Cortex of kidney (tissue), 1 donor: ENCODE measurements around the gene TOP2B.

Experiments
- DNase-seq: peaks from one replicate; lab custom pipeline; 2025; lab: John Stamatoyannopoulos, UW

Gene TOP2B

GRCh38 chr3:25664812-25665314, at the start of gene TOP2B:
Gene TOP2B, minus strand, starts transcription at chr3:25664907. Its CDS starts 610 bp downstream, at chr3:25664297.
- DNase-seq = peak; percentile 69

DNA sequence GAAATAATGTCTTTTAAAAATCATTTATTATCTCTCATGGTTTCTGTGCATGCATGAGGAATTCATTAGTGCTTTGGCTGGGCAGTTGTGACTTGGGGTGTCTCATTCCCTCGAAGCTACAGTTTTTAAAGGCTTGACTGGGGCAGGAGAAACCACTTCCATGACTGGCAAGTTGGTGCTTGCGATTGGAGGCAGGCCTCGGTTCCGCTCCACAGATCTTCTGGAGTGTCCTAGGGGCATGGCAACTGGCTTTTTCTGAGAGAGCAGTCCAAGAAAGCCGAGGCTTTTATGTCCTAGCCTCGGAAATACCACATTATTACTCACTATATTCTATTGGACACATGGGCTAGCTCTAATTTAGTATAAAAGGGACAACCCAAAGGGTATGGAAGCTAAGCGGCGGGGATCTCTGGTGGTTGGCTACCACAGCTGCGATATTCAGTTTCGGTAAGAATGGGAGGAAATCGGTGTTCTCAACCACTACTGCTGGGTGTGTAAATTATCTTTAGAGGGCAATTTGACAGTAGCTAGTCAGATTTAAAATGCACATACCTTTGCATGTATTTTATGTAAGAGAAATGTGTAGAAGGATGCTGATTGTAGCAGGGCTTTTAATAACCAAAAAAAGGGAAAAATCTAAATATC, 48.8 kb upstream of the TOP2B start:
- no peak for DNase-seq

DNA sequence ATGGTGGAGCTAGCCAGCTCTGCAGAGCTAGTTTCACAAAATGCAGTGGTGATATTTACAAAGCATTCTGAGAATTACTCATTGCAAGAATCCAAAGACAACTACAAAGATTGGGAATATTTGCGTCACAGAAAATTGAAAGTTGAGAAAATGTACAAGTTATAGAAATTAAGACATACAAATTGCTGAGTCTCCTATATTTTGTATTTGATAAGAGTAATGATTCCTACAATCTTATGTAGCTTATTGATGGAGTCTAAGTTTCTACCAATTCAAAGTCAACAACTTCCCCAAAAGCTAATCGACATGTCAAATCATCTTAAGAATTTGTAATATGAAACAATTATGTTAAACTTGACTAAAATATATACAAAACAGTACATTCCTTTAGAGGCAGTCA, 46.4 kb upstream of the TOP2B start:
- DNase-seq = no peak

GRCh38 chr3:25708036-25708435, 43.3 kb upstream of the TOP2B start:
- no peak for DNase-seq

- no peak for DNase-seq
Observed at GRCh38 chr3:25707268-25707926, 42.7 kb upstream of the TOP2B start.

DNA sequence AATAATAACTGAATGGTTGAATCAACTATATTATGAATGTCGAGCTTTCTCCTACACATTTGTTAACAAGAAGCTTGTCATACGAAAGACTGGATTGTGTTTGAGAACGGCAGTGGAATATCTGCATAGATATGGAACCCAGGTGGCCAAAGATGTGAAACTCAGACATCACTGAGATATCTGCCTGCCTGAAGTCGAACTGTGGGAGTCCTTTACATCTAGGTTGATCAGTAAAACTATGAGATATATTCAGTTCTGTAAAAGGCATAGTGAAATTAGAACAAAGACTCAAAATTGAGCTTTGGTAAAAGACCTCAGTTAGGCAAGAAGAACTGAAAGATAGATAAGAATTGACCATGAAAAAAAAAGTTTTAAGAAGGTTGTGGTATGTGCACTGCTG, 41.5 kb upstream of the TOP2B start:
- no peak for DNase-seq

DNA sequence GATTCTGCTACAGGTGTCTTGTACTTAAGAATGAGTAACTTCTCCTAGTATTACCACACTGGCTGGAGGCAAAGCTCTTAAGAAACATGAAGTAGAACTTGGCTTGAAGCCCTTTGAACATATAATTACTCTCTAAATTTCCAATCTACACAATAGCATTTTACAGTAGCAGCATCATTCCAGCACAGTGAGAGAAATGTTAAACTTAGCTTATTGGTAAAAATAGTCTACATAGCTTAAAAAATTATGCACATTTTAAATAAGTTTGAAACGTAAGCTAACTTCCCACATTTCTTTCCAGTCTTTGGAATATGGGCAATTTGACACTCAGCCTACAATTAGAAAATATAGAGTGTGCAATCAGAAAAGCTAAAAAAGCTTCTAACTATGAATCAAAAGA, 32.8 kb upstream of the TOP2B start:
- DNase-seq = no peak

- DNase-seq = no peak
Observed at GRCh38 chr3:25695731-25696420, 31.2 kb upstream of the TOP2B start.

DNA sequence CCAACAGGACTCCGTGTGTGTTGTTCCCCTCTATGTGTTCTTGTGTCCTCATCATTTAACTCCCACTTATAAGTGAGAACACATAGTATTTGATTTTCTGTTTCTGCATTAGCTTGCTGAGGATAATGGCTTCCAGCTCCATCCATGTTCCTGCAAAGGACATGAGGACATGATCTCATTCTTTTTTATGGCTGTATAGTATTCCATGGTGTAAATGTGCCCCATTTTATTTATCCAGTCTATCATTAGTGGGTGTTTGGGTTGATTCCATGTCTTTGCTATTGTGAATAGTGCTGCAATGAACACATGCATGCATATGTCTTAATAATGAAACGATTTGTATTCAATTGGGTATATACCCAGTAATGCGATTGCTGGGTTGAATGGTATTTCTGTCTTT, 28.5 kb upstream of the TOP2B start:
- DNase-seq = no peak

DNA sequence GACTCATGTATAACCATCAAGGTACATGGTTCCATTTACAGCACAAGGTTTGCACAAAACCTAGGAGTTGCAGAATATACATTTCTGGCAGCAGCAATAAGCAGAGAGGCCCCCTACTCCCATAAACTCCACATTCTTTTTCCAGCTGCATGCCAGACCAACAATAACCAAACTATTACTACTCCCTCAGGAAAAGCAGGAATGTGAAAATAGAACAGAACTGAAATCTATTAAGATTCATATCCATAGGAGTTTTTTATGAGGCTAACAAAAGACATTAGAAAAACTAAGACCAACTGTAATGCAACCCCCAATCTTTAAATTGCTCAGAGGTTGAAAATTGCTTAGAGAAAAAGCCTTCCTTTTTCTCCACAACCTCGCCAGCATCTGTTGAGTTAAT, 27.6 kb upstream of the TOP2B start:
- no peak for DNase-seq

DNA sequence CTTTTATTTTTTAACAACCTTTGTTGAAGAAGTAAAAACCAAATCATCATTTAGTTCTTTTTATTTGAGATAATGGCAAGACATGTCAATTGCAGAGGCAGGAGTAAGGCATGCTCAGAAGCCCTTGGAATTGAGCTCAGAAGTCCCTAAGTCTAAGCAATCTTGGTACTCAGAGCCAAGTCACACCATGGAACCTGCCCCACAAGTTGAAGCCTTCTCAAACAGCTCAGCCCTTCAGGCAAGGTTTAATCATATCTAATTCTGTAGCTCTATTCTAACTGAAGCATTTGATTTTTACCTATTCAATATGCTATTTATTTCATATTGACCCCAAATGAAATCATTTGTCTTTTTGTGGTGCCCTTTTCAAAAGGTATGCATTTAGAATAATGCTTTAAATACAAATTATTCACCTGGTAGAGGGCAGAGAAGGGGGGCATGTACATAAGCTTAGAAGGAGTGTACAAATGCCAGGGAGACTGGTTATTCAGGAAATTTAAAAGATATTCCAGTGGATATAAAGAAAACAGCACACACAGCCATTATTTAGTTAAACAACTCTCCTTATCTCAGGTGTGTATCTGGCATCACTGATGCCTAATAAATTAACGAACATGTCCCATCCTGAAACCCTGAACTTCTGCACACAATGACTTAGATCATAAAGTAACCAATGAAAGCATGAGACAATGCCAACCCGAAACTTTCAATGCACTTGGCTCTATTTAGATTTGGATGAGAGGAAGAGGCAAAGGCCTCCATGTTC, 26.2 kb upstream of the TOP2B start:
- DNase-seq = no peak

DNA sequence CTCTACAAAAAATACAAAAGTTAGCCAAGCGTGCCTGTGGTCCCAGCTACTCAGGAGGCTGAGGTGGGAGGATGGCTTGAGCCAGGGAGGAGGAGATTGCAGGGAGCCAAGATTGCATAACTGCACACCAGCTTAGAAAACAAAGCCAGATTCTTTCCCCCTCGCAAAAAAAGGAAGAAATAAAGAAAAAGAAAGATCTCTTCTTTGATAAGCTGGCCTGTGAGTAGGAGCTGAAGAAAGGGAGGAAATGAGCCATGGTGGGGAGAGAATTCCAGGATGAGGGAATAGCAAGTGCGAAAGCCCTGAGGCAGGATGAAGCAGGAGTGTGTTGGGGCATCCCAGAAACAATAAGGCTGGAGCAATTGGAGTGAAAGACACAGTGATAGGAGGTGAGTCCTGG, 24.5 kb upstream of the TOP2B start:
- DNase-seq = no peak

DNA sequence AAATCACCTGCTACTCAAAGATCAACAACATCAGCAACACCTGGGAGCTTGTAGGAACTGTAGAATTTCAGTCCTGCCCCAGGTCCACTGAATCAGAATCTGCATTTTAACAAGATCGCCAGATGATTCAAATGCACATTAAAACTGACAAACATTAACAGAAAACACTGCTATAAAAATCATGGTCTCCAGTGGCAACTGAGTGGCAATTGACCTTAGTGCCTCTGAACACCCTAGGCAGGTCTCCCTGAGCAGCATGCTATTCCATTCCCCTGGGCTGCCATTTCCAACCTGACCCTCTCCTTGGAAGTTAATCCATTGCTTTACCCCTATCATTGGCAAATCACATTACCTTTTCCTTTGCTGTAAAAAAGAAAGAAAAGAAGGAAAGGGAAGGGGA, 23.0 kb upstream of the TOP2B start:
- no peak for DNase-seq

- no peak for DNase-seq
Observed at GRCh38 chr3:25686766-25687165, 22.1 kb upstream of the TOP2B start.

GRCh38 chr3:25683882-25684281, 19.2 kb upstream of the TOP2B start:
- DNase-seq = no peak

DNA sequence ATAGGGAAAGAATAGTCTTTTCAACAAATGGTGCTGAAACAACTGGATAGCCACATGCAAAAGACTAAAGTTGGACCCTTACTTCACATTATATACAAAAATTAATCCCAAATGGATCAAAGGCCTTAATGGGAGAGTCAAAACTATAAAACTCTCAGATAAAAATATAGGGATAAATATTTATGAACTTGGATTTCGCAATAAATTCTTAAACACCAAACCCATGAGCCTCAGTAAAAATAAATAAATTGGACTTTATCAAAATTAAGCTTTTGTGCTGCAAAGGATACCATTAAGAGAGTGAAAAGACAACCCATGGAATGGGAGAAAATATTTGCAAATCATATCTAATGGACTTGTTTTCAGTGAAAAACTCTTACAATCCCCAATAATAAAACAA, 18.7 kb upstream of the TOP2B start:
- DNase-seq = no peak

GRCh38 chr3:25679642-25680302, 15.1 kb upstream of the TOP2B start:
- no peak for DNase-seq

GRCh38 chr3:25679166-25679565, 14.5 kb upstream of the TOP2B start:
- no peak for DNase-seq

- DNase-seq = no peak
Observed at GRCh38 chr3:25678581-25678980, 13.9 kb upstream of the TOP2B start.

GRCh38 chr3:25677121-25677520, 12.4 kb upstream of the TOP2B start:
- no peak for DNase-seq

- DNase-seq = no peak
Observed at GRCh38 chr3:25674670-25675069, 10.0 kb upstream of the TOP2B start.

DNA sequence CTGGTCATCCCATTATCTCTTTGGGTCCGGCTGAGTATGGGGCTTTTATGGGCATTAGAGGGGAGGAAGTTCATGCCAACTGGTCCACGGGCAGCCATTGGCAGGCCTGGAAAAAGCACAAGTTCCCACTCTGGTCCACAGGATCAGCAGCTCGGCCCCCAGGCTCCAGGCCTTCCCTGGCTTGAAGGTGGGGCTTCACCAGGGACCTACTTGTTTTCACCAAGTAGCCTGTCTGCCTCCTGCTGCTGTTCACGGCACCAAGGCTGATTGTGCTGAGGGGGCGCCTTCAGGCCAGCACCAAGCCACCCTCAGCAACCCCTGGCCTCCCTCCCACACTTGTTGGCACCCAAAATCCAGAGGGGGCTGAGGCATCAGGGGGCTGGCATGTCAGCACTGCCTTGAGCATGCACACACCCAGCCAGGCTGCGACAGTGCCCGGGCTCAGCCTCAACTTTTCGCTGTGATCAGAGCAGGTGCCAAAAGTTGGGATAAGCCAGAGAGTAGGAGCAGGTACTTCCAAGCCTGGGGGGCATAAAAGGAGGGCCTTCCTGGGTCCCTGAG, 9.1 kb upstream of the TOP2B start:
- no peak for DNase-seq
